ENCODE measurements around the gene ELF4.

Gene ELF4

GRCh38 chrX:130083107-130083490 is 27.2 kb downstream of the ELF4 start:
- no peak for DNase-seq

- peak; percentile 55 to 66 for DNase-seq
Measured at GRCh38 chrX:130082244-130083106, 27.8 kb downstream of the ELF4 start.

- DNase-seq, result no peak
Measured at GRCh38 chrX:130081421-130082045, 28.8 kb downstream of the ELF4 start.

GRCh38 chrX:130080791-130081367 is 29.4 kb downstream of the ELF4 start:
- DNase-seq, result no peak

GRCh38 chrX:130079824-130080406 is 30.4 kb downstream of the ELF4 start:
- DNase-seq, result peak in 1 of 2 donors; percentile 53

- DNase-seq, result no peak
Measured at GRCh38 chrX:130075777-130076176, 34.5 kb downstream of the ELF4 start.

GRCh38 chrX:130072345-130072740 is 38.0 kb downstream of the ELF4 start:
- DNase-seq, result no peak

GRCh38 chrX:130071611-130072344 is 38.5 kb downstream of the ELF4 start:
- DNase-seq, result no peak

- no peak for DNase-seq
Measured at GRCh38 chrX:130066975-130067615, 43.2 kb downstream of the ELF4 start.

- peak; percentile 81 to 94 for DNase-seq
Measured at GRCh38 chrX:130060122-130061069, 49.9 kb downstream of the ELF4 start.

GRCh38 chrX:130058652-130059051 is 51.6 kb downstream of the ELF4 start:
- DNase-seq, result no peak

- no peak for DNase-seq
Measured at GRCh38 chrX:130057209-130057608, 53.1 kb downstream of the ELF4 start.

GRCh38 chrX:130055899-130056298 is 54.4 kb downstream of the ELF4 start:
- DNase-seq, result no peak

GRCh38 chrX:130055103-130055502 is 55.2 kb downstream of the ELF4 start:
- no peak for DNase-seq

GRCh38 chrX:130053236-130053635 is 57.1 kb downstream of the ELF4 start:
- DNase-seq, result no peak

GRCh38 chrX:130051176-130051845 is 59.0 kb downstream of the ELF4 start:
- no peak for DNase-seq

GRCh38 chrX:130049821-130050220 is 60.5 kb downstream of the ELF4 start:
- no peak for DNase-seq

GRCh38 chrX:130048686-130049222 is 61.5 kb downstream of the ELF4 start:
- DNase-seq, result no peak

- DNase-seq, result no peak
Measured at GRCh38 chrX:130047416-130047815, 62.9 kb downstream of the ELF4 start.

GRCh38 chrX:130039847-130040246 is 70.5 kb downstream of the ELF4 start:
- DNase-seq, result no peak

Measured in stimulated activated CD4-positive, alpha-beta T cell treated with anti-CD3 and anti-CD28 coated beads, Interleukin-2, amount 100 ng/mL, for 48 hours (primary cell).